HL-60 (cell line): ENCODE results near the gene TRIO.

Experiments
- DNase-seq, 2 experiments: peaks; one replicate each; pipeline ENCODE4 v3.0.0-alpha.2; 2010 to 2020; ENCODE audit warnings: low read depth in 1 of 2, low spot score in 1 of 2
- H3K27ac ChIP-seq: fragments of 250-450 bp; sonication (Bioruptor Pico); replicated peaks from 2 replicates; pipeline ENCODE4 v1.5.1; 2020; ENCODE audit warnings: mild to moderate bottlenecking, moderate library complexity
- H3K27me3 ChIP-seq: fragments of 250-450 bp; sonication (Bioruptor Pico); 2 replicates; pipeline ENCODE4 v1.5.1; 2021; ENCODE audit warnings: mild to moderate bottlenecking, moderate library complexity; ENCODE audit not compliant: insufficient read depth, poor library complexity, severe bottlenecking
- H3K4me3 ChIP-seq: replicated peaks from 2 replicates; pipeline ENCODE4 v1.5.1; 2011; ENCODE audit warnings: mild to moderate bottlenecking, control low read depth, low read length; ENCODE audit not compliant: insufficient read depth
- CTCF ChIP-seq: IDR thresholded peaks from one replicate; pipeline ENCODE4 v1.5.1; 2011; ENCODE audit warnings: low read length, control low read depth, inconsistent platforms; ENCODE audit not compliant: insufficient read depth
- GABPA ChIP-seq: IDR thresholded peaks from 2 replicates; pipeline ENCODE4 v1.6.1; 2012; ENCODE audit warnings: low read depth
- POLR2AphosphoS5 ChIP-seq: IDR thresholded peaks from 2 replicates; pipeline ENCODE4 v1.6.1; 2012; ENCODE audit warnings: low read depth
- REST ChIP-seq: IDR thresholded peaks from 2 replicates; pipeline ENCODE4 v1.6.1; 2012; ENCODE audit warnings: low read depth; ENCODE audit not compliant: insufficient replicate concordance
- SPI1 ChIP-seq: IDR thresholded peaks from 2 replicates; pipeline ENCODE4 v1.6.1; 2012; ENCODE audit warnings: low read depth, mild to moderate bottlenecking, borderline replicate concordance

TRIO gene

GRCh38 chr5:14436801-14437542, 293.8 kb downstream of the TRIO start:
- no peak for DNase-seq
- Histone ChIP-seq H3K4me3 (no peak overlapping the region), H3K27ac (no peak overlapping the region), H3K27me3 (no peaks in the 10 kb centered on the region)
- TF ChIP-seq GABPA, result no peak
- TF ChIP-seq SPI1, result no peak
- no peak for TF ChIP-seq POLR2AphosphoS5
- TF ChIP-seq CTCF, result no peak
- no peak for TF ChIP-seq REST

- H3K27ac ChIP-seq, result no peak overlapping the region
- H3K27me3 ChIP-seq, result no peaks in the 10 kb centered on the region
- no peak overlapping the region for H3K4me3 ChIP-seq
- no peak for TF ChIP-seq GABPA
- no peak for TF ChIP-seq CTCF
- TF ChIP-seq POLR2AphosphoS5, result no peak
- DNase-seq, result no peak
Measured at GRCh38 chr5:14438195-14438606, 295.1 kb downstream of the TRIO start.

GRCh38 chr5:14439087-14439871, 296.1 kb downstream of the TRIO start:
- DNase-seq, result no peak
- Histone ChIP-seq H3K4me3 (no peak overlapping the region), H3K27ac (no peak overlapping the region), H3K27me3 (no peaks in the 10 kb centered on the region)
- TF ChIP-seq SPI1 (no peak), REST (no peak), POLR2AphosphoS5 (no peak), GABPA (no peak), CTCF (no peak)
